Vagina (tissue), 2 donors: ENCODE measurements around the gene WDR3. TPM values are rescaled to one million over a fixed set of nuclear protein-coding genes. Genes with fewer than 3 reads are reported as not detected.
A peak's percentile ranks its signal among the peaks of the same experiment; 100 is the strongest.

Source experiments
- DNase-seq, 2 donors: peaks; one replicate each; pipeline ENCODE4 v3.0.0-alpha.2; 2017; ENCODE audit errors: extremely low spot score in 2 of 2
- H3K27ac ChIP-seq: fragments of 200-600 bp; sonication (generic); one replicate; pipeline ENCODE4 v1.5.1; 2019
- H3K27me3 ChIP-seq: fragments of 200-600 bp; sonication (generic); one replicate; pipeline ENCODE4 v1.5.1; 2019
- H3K36me3 ChIP-seq, 2 donors: fragments of 200-600 bp; sonication (generic); one replicate each; pipeline ENCODE4 v1.5.1; 2017 to 2019
- H3K4me1 ChIP-seq: fragments of 200-600 bp; sonication (generic); one replicate; pipeline ENCODE4 v1.5.1; 2019
- H3K4me3 ChIP-seq, 2 donors: fragments of 200-600 bp; sonication (generic); 1 replicate in 1 of 2; 2 replicates in 1 of 2; pipeline ENCODE4 v1.5.1; 2016 to 2019
- H3K9me3 ChIP-seq: fragments of 200-600 bp; sonication (generic); one replicate; pipeline ENCODE4 v1.5.1; 2019
- CTCF ChIP-seq, 3 experiments: fragments of 450-650 bp in 2 of 3; fragments of 200-600 bp in 1 of 3; sonication (generic) in 1 of 3; IDR thresholded peaks; one replicate each; pipeline ENCODE4 v1.5.1; 2017 to 2019; ENCODE audit warnings: antibody characterized with exemption in 3 of 3, mild to moderate bottlenecking in 2 of 3, moderate library complexity in 2 of 3
- POLR2A ChIP-seq, 2 donors: fragments of 450-650 bp; IDR thresholded peaks; one replicate each; pipeline ENCODE4 v1.6.1; 2017; ENCODE audit warnings: antibody characterized with exemption in 2 of 2, mild to moderate bottlenecking in 2 of 2, moderate library complexity in 2 of 2
- POLR2AphosphoS5 ChIP-seq, 2 donors: sonication (generic); formaldehyde crosslinking; IDR thresholded peaks; one replicate each; pipeline ENCODE4 v1.9.0; 2017; ENCODE audit warnings: antibody characterized with exemption in 2 of 2, mild to moderate bottlenecking in 2 of 2, low read depth in 1 of 2; ENCODE audit not compliant: insufficient read depth in 1 of 2
- intact Hi-C: fragments of 100-400 bp; cut with DNase I; formaldehyde crosslinking; loops from one replicate; pipeline ENCODE4 v1.15.1; 2023
- total RNA-seq: library from RNA; depleted of rRNA; stranded (reverse); fragments of >200 nt; gene quantifications from one replicate; pipeline ENCODE4 v1.2.3, GENCODE V29; 2016

The WDR3 gene
- total RNA-seq, 1 donor from 2014 or later = 9.3 TPM

DNA sequence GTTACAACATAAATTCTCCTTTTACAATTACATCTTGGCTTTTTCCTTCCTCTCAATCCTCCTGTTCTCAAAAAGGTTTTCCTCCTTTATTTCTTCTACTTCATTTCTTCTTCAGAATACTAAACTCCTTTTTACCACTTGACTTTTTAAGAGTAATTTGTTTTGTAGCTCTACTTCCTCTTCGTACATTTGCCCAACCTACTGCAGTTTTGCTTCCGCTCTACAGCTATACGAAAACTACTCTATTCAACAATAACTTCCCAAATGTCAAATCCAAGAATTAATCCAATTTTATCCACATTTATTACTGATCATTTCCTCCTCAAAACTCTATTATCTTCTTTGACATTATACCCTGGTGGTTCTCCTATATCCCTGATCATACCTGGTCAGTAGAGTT, 3.6 kb upstream of the WDR3 start:
- Histone ChIP-seq H3K4me3 (no peak overlapping the region), H3K27ac (no peak overlapping the region), H3K4me1 (peaks cover 28% of the 10 kb centered on the region), H3K9me3 (no peaks in the 10 kb centered on the region), H3K36me3 (no peaks in the 10 kb centered on the region), H3K27me3 (no peaks in the 10 kb centered on the region)
- TF ChIP-seq POLR2A (IDR thresholded peaks at IDR 0.05) = no peak
- TF ChIP-seq POLR2AphosphoS5 (IDR thresholded peaks at IDR 0.05; ENCODE audit: insufficient read depth in 1 of 2, low read depth in 1 of 2) = no peak
- TF ChIP-seq CTCF (IDR thresholded peaks at IDR 0.05) = no peak
- intact Hi-C loops = no loop called here
- DNase-seq = no peak

DNA sequence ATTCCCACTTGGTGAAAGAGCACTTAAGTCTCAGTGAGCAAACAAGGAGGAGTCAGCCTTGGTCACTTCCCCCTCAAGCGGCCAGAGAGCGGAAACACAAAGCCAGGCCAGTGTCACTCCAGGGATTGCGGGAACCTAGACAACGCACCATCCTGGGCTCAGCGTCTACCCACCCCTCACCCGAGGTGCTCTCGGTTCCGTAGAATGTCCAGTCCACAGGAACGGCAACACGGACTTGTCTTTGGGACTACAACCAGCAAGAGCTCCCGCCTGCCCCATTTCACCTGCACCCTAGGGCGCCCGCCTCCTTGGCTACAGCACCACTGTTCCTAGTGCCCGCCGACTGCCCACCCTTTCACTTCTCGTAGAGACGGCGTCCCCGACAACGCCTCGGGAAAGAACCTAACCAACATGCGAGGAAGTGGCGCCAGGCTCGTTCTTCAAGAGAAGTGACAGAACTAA, 627 bp upstream of the WDR3 start:
- no peaks in the 10 kb centered on the region for H3K36me3 ChIP-seq
- no peaks in the 10 kb centered on the region for H3K9me3 ChIP-seq
- no peaks in the 10 kb centered on the region for H3K27me3 ChIP-seq
- H3K4me3 ChIP-seq = peak overlapping the region; percentile 65 to 91
- H3K4me1 ChIP-seq = peaks cover 44% of the 10 kb centered on the region
- intact Hi-C loops = no loop called here
- DNase-seq = no peak
- TF ChIP-seq POLR2AphosphoS5 (IDR thresholded peaks at IDR 0.05; ENCODE audit: insufficient read depth in 1 of 2, low read depth in 1 of 2) (no peak), POLR2A (IDR thresholded peaks at IDR 0.05) (no peak), CTCF (IDR thresholded peaks at IDR 0.05) (no peak)
- peak overlapping the region; percentile 74 for H3K27ac ChIP-seq

GRCh38 chr1:117930173-117930447, 571 bp downstream of the WDR3 start:
- TF ChIP-seq POLR2A (IDR thresholded peaks at IDR 0.05) (no peak), CTCF (IDR thresholded peaks at IDR 0.05) (no peak), POLR2AphosphoS5 (IDR thresholded peaks at IDR 0.05; ENCODE audit: insufficient read depth in 1 of 2, low read depth in 1 of 2) (no peak)
- intact Hi-C loops = no loop called here
- Histone ChIP-seq H3K36me3 (peaks cover 0 to 9% of the 10 kb centered on the region in 2 donors), H3K27ac (no peak overlapping the region), H3K27me3 (no peaks in the 10 kb centered on the region), H3K4me1 (peaks cover 44% of the 10 kb centered on the region), H3K4me3 (peak overlapping the region; percentile 65 to 91), H3K9me3 (no peaks in the 10 kb centered on the region)
- DNase-seq = no peak

DNA sequence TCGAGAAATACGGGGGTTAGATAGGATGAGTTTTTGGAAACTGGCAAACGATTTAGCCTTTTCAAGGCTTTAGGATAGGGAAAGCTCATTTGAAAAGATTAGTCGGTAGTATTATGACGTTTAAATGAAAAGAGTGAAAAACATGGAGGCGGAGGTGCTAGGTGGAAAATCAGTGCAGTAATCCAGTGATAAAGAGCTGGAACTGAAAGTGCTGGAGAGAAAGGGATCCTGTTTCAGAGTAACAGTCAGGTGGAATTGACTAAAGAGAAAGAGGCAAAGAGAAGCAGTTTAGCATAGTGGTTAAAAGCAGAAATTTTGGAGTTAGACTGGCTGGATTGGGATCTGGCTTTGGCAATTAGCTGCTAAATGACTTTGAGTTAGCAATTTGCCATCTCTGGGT, 945 bp downstream of the WDR3 start:
- peaks cover 0 to 11% of the 10 kb centered on the region in 2 donors for H3K36me3 ChIP-seq
- intact Hi-C loops = no loop called here
- no peak for DNase-seq
- H3K27me3 ChIP-seq = no peaks in the 10 kb centered on the region
- peaks cover 44% of the 10 kb centered on the region for H3K4me1 ChIP-seq
- H3K4me3 ChIP-seq = peak overlapping the region; percentile 65 to 91
- TF ChIP-seq POLR2A (IDR thresholded peaks at IDR 0.05) (no peak), POLR2AphosphoS5 (IDR thresholded peaks at IDR 0.05; ENCODE audit: insufficient read depth in 1 of 2, low read depth in 1 of 2) (no peak), CTCF (IDR thresholded peaks at IDR 0.05) (no peak)
- no peaks in the 10 kb centered on the region for H3K9me3 ChIP-seq
- no peak overlapping the region for H3K27ac ChIP-seq

- Histone ChIP-seq H3K27ac (no peak overlapping the region), H3K9me3 (no peaks in the 10 kb centered on the region), H3K27me3 (no peaks in the 10 kb centered on the region), H3K4me3 (no peak overlapping the region), H3K4me1 (peaks cover 40% of the 10 kb centered on the region), H3K36me3 (peaks cover 0 to 21% of the 10 kb centered on the region in 2 donors)
- TF ChIP-seq POLR2A (IDR thresholded peaks at IDR 0.05) = no peak
- TF ChIP-seq POLR2AphosphoS5 (IDR thresholded peaks at IDR 0.05; ENCODE audit: insufficient read depth in 1 of 2, low read depth in 1 of 2) = no peak
- no peak for TF ChIP-seq CTCF (IDR thresholded peaks at IDR 0.05)
- intact Hi-C loops = no loop called here
- DNase-seq = no peak
These were observed 3.0 kb downstream of the WDR3 start for GRCh38 chr1:117932576-117932975.
